Measurements from ENCODE around the gene INPP5B. TPM values are rescaled to one million over a fixed set of nuclear protein-coding genes. Genes with fewer than 3 reads are reported as not detected.

The INPP5B gene
- total and polyA plus RNA-seq, 2 of the 13 experiments (the other 11 are each of a cell fraction or from before 2014, with no cell fraction given): 9.0 to 9.8 TPM

- TF ChIP-seq ARID5B (CRISPR knock-in tag; IDR thresholded peaks at IDR 0.05) (peak; percentile 42; the same call in 1 of the 2 replicates), ZNF414 (CRISPR knock-in tag; IDR thresholded peaks at IDR 0.05) (no peak), ZNF7 (CRISPR knock-in tag; IDR thresholded peaks at IDR 0.05) (no peak), FOSL2 (CRISPR knock-in tag; IDR thresholded peaks at IDR 0.05) (peak; percentile 29; the same call in 1 of the 2 replicates), SAP130 (CRISPR knock-in tag; IDR thresholded peaks at IDR 0.05; ENCODE audit: low read depth) (peak; percentile 43; the same call in 1 of the 2 replicates), ASH2L (IDR thresholded peaks at IDR 0.05; ENCODE audit: insufficient read length, low read depth, low read length) (no peak), ZFP36L2 (CRISPR knock-in tag; IDR thresholded peaks at IDR 0.05) (no peak), RCOR2 (CRISPR knock-in tag; IDR thresholded peaks at IDR 0.05) (0 out of 2 replicates have a peak, but pooled peaks have one; percentile 24), SOX6 (IDR thresholded peaks at IDR 0.05) (no peak), SOX6 (CRISPR knock-in tag; IDR thresholded peaks at IDR 0.05) (peak; percentile 59), ZNF746 (CRISPR knock-in tag; IDR thresholded peaks at IDR 0.05) (no peak), ZNF275 (CRISPR knock-in tag; IDR thresholded peaks at IDR 0.05; ENCODE audit: borderline replicate concordance) (no peak), POLR2AphosphoS2 (IDR thresholded peaks at IDR 0.05; ENCODE audit: low read depth, low read length) (no peak), FOXA3 (CRISPR knock-in tag; IDR thresholded peaks at IDR 0.05) (peak; percentile 60), PITX1 (CRISPR knock-in tag; IDR thresholded peaks at IDR 0.05) (peak; percentile 22; the same call in 1 of the 2 replicates), ZBTB25 (CRISPR knock-in tag; IDR thresholded peaks at IDR 0.05) (peak; percentile 47; the same call in 1 of the 2 replicates), TRIM24 (CRISPR knock-in tag; IDR thresholded peaks at IDR 0.05) (no peak), REPIN1 (CRISPR knock-in tag; IDR thresholded peaks at IDR 0.05; ENCODE audit: borderline replicate concordance, low read depth) (no peak), CEBPB (IDR thresholded peaks at IDR 0.05; ENCODE audit: borderline replicate concordance, low read depth, low read length) (peak; percentile 80)
- TF ChIP-seq, protein P1, sequence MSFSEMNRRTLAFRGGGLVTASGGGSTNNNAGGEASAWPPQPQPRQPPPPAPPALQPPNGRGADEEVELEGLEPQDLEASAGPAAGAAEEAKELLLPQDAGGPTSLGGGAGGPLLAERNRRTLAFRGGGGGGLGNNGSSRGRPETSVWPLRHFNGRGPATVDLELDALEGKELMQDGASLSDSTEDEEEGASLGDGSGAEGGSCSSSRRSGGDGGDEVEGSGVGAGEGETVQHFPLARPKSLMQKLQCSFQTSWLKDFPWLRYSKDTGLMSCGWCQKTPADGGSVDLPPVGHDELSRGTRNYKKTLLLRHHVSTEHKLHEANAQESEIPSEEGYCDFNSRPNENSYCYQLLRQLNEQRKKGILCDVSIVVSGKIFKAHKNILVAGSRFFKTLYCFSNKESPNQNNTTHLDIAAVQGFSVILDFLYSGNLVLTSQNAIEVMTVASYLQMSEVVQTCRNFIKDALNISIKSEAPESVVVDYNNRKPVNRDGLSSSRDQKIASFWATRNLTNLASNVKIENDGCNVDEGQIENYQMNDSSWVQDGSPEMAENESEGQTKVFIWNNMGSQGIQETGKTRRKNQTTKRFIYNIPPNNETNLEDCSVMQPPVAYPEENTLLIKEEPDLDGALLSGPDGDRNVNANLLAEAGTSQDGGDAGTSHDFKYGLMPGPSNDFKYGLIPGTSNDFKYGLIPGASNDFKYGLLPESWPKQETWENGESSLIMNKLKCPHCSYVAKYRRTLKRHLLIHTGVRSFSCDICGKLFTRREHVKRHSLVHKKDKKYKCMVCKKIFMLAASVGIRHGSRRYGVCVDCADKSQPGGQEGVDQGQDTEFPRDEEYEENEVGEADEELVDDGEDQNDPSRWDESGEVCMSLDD (CRISPR knock-in tag; IDR thresholded peaks at IDR 0.05; ENCODE audit: borderline replicate concordance): no peak
These were observed 40.8 kb upstream of the INPP5B start (continued) for GRCh38 chr1:37987679-37988078.
